Measurements from ENCODE around the gene STX5.
"Not testable (repeated sequence)": the region's sequence is repeated elsewhere in the genome, so short reads cannot be mapped to it uniquely, and the experiment has no call there.

Gene STX5

GRCh38 chr11:62831520-62832335, at the start of gene STX5:
Gene STX5 (minus strand): TSS chr11:62832051. CDS start chr11:62831243, 808 bp downstream.
- DNase-seq (ENCODE audit: low read depth in 2 of 2) = peak; percentile 98 to 100

GRCh38 chr11:62880803-62881578, 49.1 kb upstream of the STX5 start, which contains the start of gene SLC3A2:
Gene SLC3A2 (plus strand): TSS chr11:62880896. CDS start chr11:62881024, 128 bp downstream.
- DNase-seq (ENCODE audit: low read depth in 2 of 2) = peak; percentile 74 to 81

GRCh38 chr11:62880231-62880802, 48.5 kb upstream of the STX5 start:
- DNase-seq (ENCODE audit: low read depth in 2 of 2) = peak in 1 of 2 experiments; percentile 39

- DNase-seq (ENCODE audit: low read depth in 2 of 2) = no peak
Measured at GRCh38 chr11:62879235-62879978, 47.6 kb upstream of the STX5 start.

GRCh38 chr11:62876712-62877111, 44.9 kb upstream of the STX5 start:
- no peak for DNase-seq (ENCODE audit: low read depth in 2 of 2)

GRCh38 chr11:62875698-62876478, 44.0 kb upstream of the STX5 start:
- DNase-seq (ENCODE audit: low read depth in 2 of 2) = no peak

GRCh38 chr11:62874851-62875250, 43.0 kb upstream of the STX5 start:
- no peak for DNase-seq (ENCODE audit: low read depth in 2 of 2)

GRCh38 chr11:62865635-62866034, 33.8 kb upstream of the STX5 start:
- DNase-seq (ENCODE audit: low read depth in 2 of 2) = no peak

GRCh38 chr11:62863687-62864335, 32.0 kb upstream of the STX5 start:
- no peak for DNase-seq (ENCODE audit: low read depth in 2 of 2)

GRCh38 chr11:62861564-62862192, 29.8 kb upstream of the STX5 start:
- DNase-seq (ENCODE audit: low read depth in 2 of 2) = not testable (repeated sequence)

GRCh38 chr11:62860835-62861563, 29.1 kb upstream of the STX5 start:
- DNase-seq (ENCODE audit: low read depth in 2 of 2) = no peak

GRCh38 chr11:62859281-62859703, 27.4 kb upstream of the STX5 start:
- not testable (repeated sequence) for DNase-seq (ENCODE audit: low read depth in 2 of 2)

GRCh38 chr11:62858201-62858600, 26.4 kb upstream of the STX5 start:
- no peak for DNase-seq (ENCODE audit: low read depth in 2 of 2)

- DNase-seq (ENCODE audit: low read depth in 2 of 2) = no peak
Measured at GRCh38 chr11:62857541-62857982, 25.7 kb upstream of the STX5 start.

- DNase-seq (ENCODE audit: low read depth in 2 of 2) = no peak
Measured at GRCh38 chr11:62856333-62856895, 24.6 kb upstream of the STX5 start.

GRCh38 chr11:62855571-62856332, 23.9 kb upstream of the STX5 start:
- peak; percentile 95 to 97 for DNase-seq (ENCODE audit: low read depth in 2 of 2)

- no peak for DNase-seq (ENCODE audit: low read depth in 2 of 2)
Measured at GRCh38 chr11:62854825-62855570, 23.1 kb upstream of the STX5 start.

Measured in stimulated activated CD4-positive, alpha-beta T cell treated with anti-CD3 and anti-CD28 coated beads, Interleukin-12 subunit alpha, Interleukin-12 subunit beta, amount 100 ng/mL, for 24 hours (primary cell).